ENCODE data around the gene PPM1B. TPM values are rescaled to one million over a fixed set of nuclear protein-coding genes. Genes with fewer than 3 reads are reported as not detected.

Gene PPM1B
- total and polyA plus RNA-seq, 2 of the 8 experiments (the other 6 are each of a cell fraction or from before 2014, with no cell fraction given), result 43.6 to 126 TPM

DNA sequence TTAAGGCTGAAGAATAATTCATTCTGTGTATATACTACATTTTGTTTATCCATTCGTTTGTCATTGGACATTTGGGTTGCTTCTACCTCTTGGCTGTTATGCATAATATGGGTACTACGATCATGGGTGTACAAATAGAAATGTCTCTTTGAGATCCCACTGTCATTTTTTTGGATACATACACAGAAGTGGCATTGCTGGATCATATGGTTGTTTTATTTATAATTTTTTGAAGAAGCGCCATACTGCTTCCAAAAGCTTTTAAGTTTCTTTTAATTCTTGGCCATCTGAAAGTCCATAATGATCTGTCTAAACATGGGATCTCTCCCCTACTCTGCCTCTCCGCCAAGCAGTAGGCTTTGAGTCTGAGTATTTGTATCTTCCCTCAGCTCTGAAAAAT, 18.6 kb downstream of the PPM1B start:
- FAIRE-seq (no peak), DNase-seq (ENCODE audit: low read depth in 1 of 2, low spot score in 2 of 2) (no peak)
- Histone ChIP-seq H2BK12ac (ENCODE audit: low read depth, low read length) (no peak overlapping the region), H3K9me3 (ENCODE audit: insufficient read depth in 2 of 2, low read depth in 1 of 2, low read length in 1 of 2) (no peaks in the 10 kb centered on the region), H3K36me3 (ENCODE audit: control insufficient read depth in 2 of 4, insufficient read depth in 4 of 4, low read length in 3 of 4) (peaks cover 0 to 3% (median 0%) of the 10 kb centered on the region in 4 experiments; a peak in 2 of 8 replicates), H3K27ac (ENCODE audit: low read depth, low read length) (no peak overlapping the region), H4K91ac (replicated peaks; ENCODE audit: insufficient read length, low read length) (no peak overlapping the region), H3K9ac (replicated peaks in 1 of 4; ENCODE audit: extremely low read depth in 1 of 4, low read depth in 3 of 4, low read length in 3 of 4) (no peak overlapping the region), H3K14ac (ENCODE audit: insufficient read length) (no peak overlapping the region), H2BK20ac (ENCODE audit: low read length) (no peak overlapping the region), H2AK5ac (ENCODE audit: low read depth, low read length) (no peak overlapping the region), H3K79me2 (ENCODE audit: control insufficient read depth in 1 of 2, insufficient read depth in 2 of 2, low read length in 2 of 2) (peaks cover 41 to 100% of the 10 kb centered on the region in 2 experiments), H3K23ac (ENCODE audit: insufficient read length) (no peak overlapping the region), H3K4me1 (replicated peaks in 1 of 4; ENCODE audit: control insufficient read depth in 3 of 4, insufficient read depth in 4 of 4, low read length in 3 of 4) (peaks cover 0 to 10% (median 6%) of the 10 kb centered on the region in 4 experiments; a peak in 4 of 7 replicates), H2AFZ (ENCODE audit: low read length) (no peak overlapping the region), H3K4me3 (ENCODE audit: extremely low read depth in 1 of 4, insufficient read depth in 2 of 4, low read depth in 3 of 4, low read length in 4 of 4) (no peak overlapping the region), H4K8ac (ENCODE audit: extremely low read depth, insufficient read depth, low read length) (no peak overlapping the region), H4K5ac (ENCODE audit: insufficient read length, low read depth, low read length) (no peak overlapping the region), H3K4ac (replicated peaks; ENCODE audit: insufficient read length, low read depth, low read length) (no peak overlapping the region), H3K56ac (replicated peaks; ENCODE audit: insufficient read length, low read depth, low read length) (no peak overlapping the region), H2BK5ac (ENCODE audit: low read depth, low read length) (no peak overlapping the region), H3K4me2 (ENCODE audit: insufficient read depth in 1 of 2, low read depth in 2 of 2, low read length in 2 of 2) (no peak overlapping the region), H3K79me1 (ENCODE audit: low read depth, low read length) (no peaks in the 10 kb centered on the region; the same call in 1 of the 2 replicates), H3K23me2 (ENCODE audit: low read depth, low read length) (no peaks in the 10 kb centered on the region), H3K27me3 (replicated peaks in 1 of 4; ENCODE audit: control insufficient read depth in 3 of 4, extremely low read depth in 1 of 4, insufficient read depth in 3 of 4, low read length in 3 of 4) (no peaks in the 10 kb centered on the region), H2BK15ac (ENCODE audit: low read length) (no peak overlapping the region), H4K20me1 (replicated peaks in 1 of 2; ENCODE audit: control insufficient read depth in 1 of 2, insufficient read depth in 2 of 2, low read length in 2 of 2) (peaks cover 10% of the 10 kb centered on the region in 2 experiments), H2BK120ac (replicated peaks; ENCODE audit: low read depth, low read length) (no peak overlapping the region), H3K18ac (ENCODE audit: extremely low read depth, low read length) (no peak overlapping the region)
- TF ChIP-seq PHF8 (conservative IDR thresholded peaks at IDR 0.05; ENCODE audit: low read depth, low read length) (no peak), JUN (IDR thresholded peaks at IDR 0.05; ENCODE audit: low read depth, low read length) (no peak), MAFK (IDR thresholded peaks at IDR 0.05; ENCODE audit: low read depth, low read length) (no peak), RAD21 (IDR thresholded peaks at IDR 0.05 in 1 of 2, conservative IDR thresholded peaks at IDR 0.05 in 1 of 2; ENCODE audit: low read depth in 2 of 2, low read length in 2 of 2) (no peak), CHD1 (IDR thresholded peaks at IDR 0.05; ENCODE audit: low read depth, low read length) (no peak), CHD2 (IDR thresholded peaks at IDR 0.05; ENCODE audit: low read length) (no peak), EZH2 (IDR thresholded peaks at IDR 0.05; ENCODE audit: low read depth, low read length, severe bottlenecking) (no peak)
- TF ChIP-seq, protein P1, sequence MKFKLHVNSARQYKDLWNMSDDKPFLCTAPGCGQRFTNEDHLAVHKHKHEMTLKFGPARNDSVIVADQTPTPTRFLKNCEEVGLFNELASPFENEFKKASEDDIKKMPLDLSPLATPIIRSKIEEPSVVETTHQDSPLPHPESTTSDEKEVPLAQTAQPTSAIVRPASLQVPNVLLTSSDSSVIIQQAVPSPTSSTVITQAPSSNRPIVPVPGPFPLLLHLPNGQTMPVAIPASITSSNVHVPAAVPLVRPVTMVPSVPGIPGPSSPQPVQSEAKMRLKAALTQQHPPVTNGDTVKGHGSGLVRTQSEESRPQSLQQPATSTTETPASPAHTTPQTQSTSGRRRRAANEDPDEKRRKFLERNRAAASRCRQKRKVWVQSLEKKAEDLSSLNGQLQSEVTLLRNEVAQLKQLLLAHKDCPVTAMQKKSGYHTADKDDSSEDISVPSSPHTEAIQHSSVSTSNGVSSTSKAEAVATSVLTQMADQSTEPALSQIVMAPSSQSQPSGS (IDR thresholded peaks at IDR 0.05; ENCODE audit: low read length), result no peak
- TF ChIP-seq, protein P2, sequence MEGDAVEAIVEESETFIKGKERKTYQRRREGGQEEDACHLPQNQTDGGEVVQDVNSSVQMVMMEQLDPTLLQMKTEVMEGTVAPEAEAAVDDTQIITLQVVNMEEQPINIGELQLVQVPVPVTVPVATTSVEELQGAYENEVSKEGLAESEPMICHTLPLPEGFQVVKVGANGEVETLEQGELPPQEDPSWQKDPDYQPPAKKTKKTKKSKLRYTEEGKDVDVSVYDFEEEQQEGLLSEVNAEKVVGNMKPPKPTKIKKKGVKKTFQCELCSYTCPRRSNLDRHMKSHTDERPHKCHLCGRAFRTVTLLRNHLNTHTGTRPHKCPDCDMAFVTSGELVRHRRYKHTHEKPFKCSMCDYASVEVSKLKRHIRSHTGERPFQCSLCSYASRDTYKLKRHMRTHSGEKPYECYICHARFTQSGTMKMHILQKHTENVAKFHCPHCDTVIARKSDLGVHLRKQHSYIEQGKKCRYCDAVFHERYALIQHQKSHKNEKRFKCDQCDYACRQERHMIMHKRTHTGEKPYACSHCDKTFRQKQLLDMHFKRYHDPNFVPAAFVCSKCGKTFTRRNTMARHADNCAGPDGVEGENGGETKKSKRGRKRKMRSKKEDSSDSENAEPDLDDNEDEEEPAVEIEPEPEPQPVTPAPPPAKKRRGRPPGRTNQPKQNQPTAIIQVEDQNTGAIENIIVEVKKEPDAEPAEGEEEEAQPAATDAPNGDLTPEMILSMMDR (IDR thresholded peaks at IDR 0.05; ENCODE audit: control extremely low read depth in 1 of 3, insufficient read depth in 1 of 3, low read depth in 1 of 3, low read length in 3 of 3), result no peak
- ChIA-PET CTCF (ENCODE audit: partially characterized antibody) (no interaction called here), POLR2A (ENCODE audit: partially characterized antibody) (interaction anchor here (1.1 kb wide), 1 partner anchor 12 kb away, joined by 3 read pairs; no protein-coding TSS in a partner anchor)
- 91% methylated on average over 4 of the region's 4 CpGs; no CpG with 5 or more reads in 1 of the 2 experiments for WGBS, 2 experiments (ENCODE audit: extremely low coverage in 1 of 2, insufficient coverage in 1 of 2, insufficient read length in 1 of 2, insufficient replicate concordance in 2 of 2, low coverage in 1 of 2, low lambda C conversion rate in 2 of 2, missing lambda C conversion rate in 1 of 2)
